ENCODE data around the gene BZW2.

GRCh38 chr7:16657656-16658279, 11.8 kb downstream of the BZW2 start:
- TF ChIP-seq EZH2 (IDR thresholded peaks at IDR 0.05; ENCODE audit: borderline replicate concordance, insufficient read depth, low read depth, low read length, poor library complexity, severe bottlenecking) (no peak), CTCF (IDR thresholded peaks at IDR 0.05) (no peak)

Measured in B cell (primary cell).